Measurements from ENCODE around the gene GRID1.
A peak's percentile ranks its signal among the peaks of the same experiment; 100 is the strongest.

GRID1 gene

DNA sequence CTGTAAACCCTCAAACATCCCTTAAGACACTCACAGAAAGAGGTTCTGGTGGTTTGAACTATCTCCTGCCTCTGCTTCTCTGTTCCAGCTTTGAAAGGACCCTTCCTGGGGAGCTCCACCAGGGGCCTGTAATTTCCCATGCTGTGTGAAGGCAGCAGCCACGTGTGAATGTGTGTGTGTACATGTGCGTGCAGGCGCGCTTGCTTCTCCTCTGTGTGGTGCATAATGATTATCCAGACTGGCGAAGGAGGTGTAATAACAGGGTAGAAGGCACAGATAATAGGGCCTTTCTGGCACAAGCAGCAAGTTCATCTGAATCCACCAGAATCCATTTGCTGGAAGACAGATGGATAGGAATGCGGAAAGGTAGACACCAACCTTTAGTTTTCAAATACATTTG lies 466.5 kb downstream of the GRID1 start:
- DNase-seq (ENCODE audit: low read depth, low spot score) = no peak

DNA sequence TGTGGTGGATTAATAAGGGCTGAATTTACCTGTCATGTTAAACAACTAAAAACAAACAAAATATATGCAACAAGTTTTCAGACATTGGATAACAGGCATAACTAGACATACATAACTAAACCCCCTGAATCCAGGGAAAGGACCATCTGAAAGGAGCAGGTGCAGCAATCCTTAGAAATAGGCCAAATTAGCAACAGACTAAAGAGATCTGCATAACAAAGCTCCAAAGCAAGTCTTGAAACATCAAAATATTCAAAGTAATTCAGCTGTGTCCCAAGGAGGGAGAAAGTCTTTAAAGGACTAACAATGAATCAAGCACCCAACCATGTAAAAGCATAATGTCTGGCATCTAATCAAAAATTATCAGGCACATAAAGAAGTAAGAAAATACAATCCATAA lies 475.1 kb downstream of the GRID1 start:
- no peak for DNase-seq (ENCODE audit: low read depth, low spot score)

DNA sequence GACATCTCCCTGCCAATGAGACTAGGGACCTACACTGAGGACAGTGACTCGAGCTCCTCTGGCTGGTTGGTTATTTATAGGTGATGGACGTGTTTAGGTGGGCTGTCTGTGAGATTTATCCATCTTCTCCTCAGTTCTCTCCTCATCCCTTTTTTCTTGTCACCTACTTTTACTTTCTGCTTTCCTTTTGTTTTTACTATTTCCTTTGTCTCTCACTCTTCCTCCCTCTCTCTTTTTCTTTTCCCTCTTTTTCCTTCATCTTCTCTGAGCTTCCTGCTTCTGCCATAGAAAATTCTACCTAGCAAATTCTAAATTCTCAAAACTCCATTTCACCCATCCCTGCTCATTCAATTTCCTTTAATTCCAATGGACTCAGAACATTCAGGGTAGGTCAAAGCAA lies 478.0 kb downstream of the GRID1 start:
- DNase-seq (ENCODE audit: low read depth, low spot score) = no peak

DNA sequence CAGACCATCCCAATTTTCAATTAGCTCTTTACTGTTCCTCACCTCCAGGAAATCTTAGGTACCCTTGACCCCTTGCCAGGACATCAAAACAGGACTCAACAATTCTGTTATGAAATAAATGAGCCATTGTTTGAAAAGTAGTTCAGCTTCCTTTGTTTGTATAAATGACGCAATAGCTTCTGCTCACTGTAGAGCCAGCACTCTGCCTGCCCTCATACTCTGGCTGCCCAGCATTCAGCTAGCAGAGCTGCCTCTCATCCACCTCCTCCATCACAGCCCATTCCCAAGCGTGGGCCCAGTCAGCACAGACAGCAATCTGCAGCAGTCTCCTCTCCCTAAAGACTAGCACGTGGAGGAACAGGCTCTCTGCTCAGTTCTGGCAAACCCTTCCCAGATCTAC lies 478.6 kb downstream of the GRID1 start:
- DNase-seq (ENCODE audit: low read depth, low spot score) = no peak

DNA sequence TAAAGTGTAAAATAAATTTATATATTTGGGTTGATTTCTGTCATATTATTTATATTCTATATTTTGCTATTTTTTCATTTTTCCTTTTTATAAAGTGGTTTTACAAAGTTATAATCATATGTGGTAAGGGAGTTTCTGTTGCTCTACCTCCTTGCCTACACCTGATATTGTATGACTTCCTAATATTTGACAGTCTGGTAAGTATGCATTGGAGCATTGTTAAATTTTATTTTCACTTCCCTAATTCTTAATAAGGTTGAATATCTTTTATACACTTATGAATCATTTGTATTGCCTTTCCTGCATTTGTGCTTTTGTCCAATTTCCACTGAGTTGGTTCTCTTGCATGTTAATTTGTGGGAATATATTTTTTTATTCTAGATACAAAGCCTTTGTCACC lies 492.4 kb downstream of the GRID1 start:
- no peak for DNase-seq (ENCODE audit: low read depth, low spot score)

DNA sequence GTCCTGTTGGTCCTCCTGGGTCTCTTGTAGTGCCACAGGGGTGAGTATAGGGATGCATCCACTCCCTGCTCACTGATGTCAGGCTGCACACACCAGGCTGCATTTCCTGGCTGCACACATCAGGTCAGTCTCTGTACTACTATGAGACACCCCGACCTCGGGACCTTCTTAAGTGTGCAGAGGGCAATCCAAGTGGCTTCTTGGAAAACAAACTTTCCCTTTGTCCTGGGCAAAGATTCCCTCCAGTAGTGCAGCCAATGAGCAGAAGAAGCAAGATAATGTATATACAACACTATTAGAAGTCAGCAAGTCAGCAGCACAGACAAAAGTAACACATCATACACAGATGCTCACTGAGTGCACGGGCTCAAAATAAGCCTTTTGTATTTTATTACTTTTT lies 493.5 kb downstream of the GRID1 start:
- no peak for DNase-seq (ENCODE audit: low read depth, low spot score)

DNA sequence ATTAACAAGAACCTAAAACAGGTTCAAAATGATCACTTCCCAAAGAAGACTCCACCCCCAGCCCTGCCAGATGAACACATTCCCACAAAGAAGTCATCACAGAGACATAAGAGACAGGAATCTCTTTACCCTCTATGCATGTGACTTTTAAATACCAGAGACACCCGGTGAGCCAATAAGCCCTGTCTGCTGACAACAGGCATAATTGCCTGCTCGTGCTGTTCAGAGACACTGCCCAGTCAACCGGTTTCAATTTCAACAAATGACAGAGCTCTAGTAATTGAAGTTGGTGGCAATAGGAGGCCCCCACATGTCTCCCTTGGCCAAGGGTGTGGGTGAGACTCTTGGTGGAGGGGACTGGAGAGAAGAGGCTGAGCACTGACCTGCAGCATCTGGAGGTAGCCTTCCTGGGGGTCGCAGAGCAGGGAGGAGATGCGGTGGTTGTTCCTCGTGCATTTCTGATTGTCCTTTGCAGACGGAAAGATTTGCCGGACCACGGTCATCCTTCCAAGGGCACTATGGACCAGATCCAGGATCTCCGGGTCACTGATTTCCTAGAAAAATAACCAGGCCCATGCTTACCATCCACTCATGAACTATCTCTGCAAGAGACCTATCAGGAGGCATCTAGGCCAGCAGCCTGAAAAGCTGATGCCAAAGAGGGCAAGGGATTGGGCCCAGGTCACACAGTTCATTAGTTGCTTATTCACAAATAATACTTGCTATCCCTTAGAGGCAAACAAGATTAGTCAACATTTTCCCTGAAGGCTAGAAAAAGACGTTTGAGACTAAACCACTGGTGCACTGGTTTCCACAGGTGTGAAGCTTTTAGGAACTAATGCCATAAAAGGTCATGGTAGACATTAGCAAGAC lies 497.7 kb downstream of the GRID1 start:
- DNase-seq (ENCODE audit: low read depth, low spot score) = no peak

DNA sequence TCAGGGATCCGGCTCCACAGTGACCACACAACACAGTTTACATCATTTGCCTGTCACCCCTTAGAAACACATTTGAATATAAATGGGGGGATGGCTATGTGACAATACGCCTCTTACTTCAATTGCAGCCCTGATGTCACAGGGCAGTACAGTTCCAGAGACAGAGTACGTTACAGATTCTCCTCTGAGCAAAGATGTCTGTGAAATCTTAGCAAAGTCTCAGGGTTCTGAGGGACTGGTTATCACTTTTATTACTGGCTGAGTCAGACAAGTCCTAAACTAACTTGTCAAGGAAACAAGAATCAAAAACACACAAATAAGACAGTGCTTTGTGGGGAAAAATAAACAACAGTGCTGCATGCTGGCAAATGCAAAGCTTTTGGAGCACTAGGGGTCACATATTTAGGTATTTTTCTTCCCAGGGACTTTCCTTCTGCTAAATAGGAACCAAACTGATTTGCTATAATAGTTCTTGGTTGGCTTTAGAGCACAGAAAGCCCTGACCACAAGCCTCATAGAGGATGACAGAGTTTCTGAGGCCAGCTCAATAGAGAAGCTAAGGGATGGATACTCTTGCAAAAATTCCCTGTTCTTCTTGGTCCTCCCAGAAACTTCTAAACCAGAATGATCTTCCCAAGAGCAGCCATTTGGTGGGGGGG lies 501.6 kb downstream of the GRID1 start:
- no peak for DNase-seq (ENCODE audit: low read depth, low spot score)

DNA sequence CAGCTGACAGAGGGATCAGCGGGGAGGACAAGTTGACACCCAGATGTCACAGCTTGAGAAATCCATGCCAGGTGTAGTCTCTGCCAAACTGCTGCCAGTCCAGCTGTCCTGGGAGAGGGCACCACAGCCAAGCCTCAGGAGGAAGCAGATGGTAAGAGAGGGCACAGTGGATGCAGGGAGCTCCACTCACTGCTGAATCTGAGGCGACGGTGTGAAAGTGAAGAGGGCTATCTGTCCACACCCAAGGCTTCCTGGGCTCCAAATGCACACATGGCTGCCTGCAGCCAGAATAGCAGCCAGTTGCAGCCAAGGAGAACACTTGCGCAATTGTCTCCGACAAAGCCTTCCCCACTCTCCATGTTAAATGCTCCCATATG lies 502.4 kb downstream of the GRID1 start:
- DNase-seq (ENCODE audit: low read depth, low spot score) = no peak

DNA sequence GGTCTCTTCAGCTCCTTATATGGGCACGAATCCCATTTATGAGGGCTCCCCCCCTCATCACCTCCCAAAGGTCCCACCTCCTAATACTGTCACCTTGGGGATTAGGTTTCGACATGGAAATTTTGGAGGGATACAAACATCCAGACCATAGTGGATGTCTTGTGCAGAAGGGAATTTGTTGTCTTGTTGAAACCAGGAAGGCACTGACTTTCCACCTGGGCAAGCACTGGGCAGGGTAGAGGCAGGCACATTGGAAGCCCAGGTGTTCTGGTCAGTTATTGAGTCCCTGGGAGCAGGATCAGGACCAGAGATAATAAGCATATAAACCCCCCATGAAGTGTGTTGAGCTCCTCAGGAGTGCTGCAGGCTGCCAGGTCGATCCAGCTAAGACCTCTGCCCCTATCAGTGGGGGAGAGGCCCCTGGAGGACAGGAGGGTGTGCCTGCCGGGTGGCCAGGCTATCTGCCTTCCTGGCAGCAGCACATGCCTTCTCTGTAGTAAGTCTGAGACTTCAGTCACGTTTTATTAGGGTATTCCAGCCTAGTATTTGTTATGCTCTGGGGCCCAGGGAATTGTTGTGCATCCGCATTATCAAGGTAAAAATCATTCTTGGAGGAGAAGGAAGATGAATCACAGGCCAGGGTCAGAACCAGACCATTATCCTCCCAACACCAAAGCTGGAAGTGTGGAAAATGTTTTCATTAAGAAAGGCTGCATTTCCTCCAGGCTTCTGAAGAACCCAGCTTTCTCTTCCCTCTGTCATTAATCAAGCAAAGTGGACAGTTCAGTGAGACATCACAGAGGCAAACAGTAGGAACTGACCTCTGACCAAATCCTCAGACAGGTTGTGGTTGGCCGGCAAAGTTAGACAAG lies 503.1 kb downstream of the GRID1 start:
- peak; percentile 16 for DNase-seq (ENCODE audit: low read depth, low spot score)

DNA sequence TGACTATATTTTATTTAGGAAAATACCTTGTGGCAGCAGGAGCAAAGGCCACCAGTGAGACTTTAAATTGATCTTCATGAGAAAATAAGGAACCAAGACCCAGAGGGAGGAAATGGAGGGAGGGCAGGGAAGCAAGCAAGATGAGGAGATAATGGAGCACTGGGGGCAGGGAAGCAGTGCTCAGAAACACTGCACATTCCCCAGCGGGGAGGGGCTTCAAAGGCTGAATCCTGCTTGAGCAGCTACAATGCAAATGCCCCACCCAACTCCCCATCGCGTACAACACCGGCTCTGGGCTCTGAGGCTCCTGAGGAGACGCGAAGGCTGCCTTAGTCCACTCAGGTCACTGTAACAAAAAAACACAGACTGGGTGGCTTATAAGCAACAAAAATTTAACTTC lies 503.8 kb downstream of the GRID1 start:
- peak; percentile 71 for DNase-seq (ENCODE audit: low read depth, low spot score)

DNA sequence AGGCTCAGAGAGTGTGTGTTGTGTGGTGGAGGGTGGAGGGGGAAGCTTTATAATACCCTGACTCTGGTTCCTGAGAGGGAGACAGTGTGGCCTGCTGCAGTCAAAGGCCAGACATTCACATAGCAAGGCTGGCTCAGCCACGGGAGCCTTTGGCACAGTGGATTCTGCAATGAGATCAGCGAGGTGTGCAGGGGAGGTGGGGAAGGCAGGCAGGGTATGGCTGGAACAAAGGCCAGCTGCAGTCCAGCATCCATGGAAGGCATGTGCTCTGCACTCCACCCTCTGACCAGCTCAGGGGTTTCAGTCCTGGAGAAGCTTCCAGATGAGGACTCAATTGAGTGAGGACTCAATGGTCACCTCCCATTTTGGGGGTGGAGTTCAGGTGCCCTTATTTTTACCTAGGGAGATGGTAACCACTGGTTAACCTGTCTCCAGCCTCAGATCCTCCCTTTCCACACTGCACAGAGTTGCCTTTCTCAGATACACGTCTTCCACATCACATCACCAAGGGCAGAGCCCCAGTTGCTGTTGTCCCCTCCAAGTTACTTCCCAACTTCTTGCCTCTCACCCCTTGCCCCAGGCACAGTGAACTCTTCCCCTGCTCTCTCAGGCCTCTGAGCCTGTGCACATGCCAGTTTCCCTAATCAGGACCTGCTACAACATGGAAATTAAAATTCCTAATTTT lies 504.9 kb downstream of the GRID1 start:
- DNase-seq (ENCODE audit: low read depth, low spot score) = no peak

DNA sequence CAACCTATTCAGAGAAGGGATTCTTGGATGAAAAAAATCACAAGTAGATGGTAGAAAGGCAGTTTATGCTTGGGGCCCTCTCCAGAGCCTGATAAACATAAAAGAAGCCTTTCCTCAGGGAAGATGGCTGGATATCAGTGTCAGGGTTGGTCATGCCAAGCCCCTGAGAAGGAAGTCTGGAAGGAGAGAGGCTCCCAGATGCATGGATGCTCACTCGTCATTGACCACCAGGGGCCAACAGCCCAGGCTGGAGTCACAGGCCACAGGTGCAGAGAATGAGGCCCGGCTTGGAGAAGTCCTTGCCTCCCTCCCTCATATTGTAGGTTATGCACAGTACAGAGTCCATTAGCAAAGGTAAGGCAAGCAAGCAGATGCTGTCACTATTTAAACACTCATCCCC lies 506.7 kb downstream of the GRID1 start:
- DNase-seq (ENCODE audit: low read depth, low spot score) = no peak

DNA sequence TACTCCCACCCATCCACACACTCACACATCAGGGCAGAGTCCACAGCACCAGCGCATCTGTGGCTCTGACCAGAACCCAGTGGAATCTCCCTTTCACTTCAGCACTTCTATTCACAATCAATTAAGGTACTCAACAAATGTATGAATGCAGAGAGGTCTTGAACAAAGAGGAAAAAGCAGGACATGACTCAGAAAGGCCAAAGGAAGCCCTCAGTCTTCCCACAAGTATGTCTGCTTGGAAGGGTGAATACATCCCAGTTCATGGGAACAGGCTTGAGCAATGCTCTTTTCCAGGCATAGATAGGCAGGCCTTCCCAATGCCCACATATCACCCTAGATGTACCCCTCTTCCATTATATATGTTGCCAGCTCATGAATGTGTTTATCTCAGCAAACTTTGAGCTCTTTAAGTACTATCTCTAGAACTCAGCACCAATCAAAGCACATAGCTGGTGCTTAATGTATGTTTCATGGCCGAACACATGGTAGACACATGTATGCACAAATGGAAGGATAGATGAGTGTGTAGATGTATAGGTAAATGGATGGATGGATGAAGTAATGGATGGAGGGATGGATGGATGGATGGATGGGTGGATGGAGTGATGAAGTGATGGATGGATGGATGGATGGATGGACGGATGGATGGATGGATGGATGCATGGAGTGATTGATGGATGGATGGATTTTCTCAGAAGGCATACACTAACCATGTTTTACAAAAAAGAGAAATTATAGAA lies 507.6 kb downstream of the GRID1 start:
- DNase-seq (ENCODE audit: low read depth, low spot score) = no peak

DNA sequence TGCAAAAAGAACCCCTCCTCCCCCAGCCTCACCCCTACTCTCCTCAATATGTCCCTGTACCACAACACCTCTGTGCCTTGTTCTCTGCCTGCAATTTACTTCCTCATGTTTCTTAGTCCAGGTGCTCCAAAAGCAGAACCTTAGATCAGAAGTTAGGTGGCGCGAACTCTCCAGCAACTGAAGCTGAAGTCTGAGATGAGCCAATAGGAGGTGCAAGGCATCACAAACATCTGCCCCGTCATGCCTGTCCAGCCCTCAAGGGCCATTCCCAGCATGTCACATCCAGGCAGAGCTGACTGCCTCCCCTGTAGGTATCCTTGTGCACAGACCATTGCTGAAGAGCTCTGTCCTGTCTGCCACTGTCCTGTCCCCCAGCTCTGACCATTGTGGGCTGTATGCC lies 508.8 kb downstream of the GRID1 start:
- no peak for DNase-seq (ENCODE audit: low read depth, low spot score)

DNA sequence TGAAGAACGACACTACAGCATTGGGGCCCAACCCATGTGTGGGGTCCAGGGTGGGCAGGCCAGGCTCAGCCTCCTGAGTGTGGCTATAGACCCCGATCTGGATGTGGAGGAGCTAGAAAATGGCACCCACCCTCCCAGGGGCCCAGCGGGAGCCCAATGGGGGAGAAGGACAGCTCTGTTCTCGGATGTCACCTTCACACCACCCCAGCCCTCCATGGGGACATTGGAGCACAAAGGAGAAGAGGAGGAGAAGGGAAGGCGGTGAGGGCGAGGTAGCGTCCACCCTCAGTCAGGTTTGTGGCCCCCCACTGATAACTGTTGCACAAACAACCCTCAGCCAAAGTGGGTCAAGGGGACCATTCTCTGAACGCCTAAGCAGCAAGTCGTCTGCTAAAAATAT lies 509.3 kb downstream of the GRID1 start:
- no peak for DNase-seq (ENCODE audit: low read depth, low spot score)

DNA sequence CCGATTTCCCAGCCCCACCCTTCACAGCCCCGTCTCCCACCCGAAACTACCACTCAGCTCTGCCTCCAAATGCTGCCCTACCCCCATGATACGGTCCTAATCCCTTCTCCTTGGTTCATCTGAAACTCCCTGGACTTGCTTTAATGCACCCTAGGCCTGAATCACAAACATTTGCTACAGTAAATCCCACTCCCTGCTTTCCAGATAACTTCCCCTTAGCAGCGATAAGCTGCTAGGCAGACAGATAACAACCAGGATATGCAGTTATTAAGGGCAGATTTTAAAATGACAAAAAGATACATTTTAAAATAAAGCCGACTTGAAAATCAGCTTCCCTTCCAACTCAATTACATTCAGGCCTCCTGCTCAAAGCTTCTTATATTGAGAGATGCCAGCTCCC lies 514.7 kb downstream of the GRID1 start:
- DNase-seq (ENCODE audit: low read depth, low spot score) = no peak

DNA sequence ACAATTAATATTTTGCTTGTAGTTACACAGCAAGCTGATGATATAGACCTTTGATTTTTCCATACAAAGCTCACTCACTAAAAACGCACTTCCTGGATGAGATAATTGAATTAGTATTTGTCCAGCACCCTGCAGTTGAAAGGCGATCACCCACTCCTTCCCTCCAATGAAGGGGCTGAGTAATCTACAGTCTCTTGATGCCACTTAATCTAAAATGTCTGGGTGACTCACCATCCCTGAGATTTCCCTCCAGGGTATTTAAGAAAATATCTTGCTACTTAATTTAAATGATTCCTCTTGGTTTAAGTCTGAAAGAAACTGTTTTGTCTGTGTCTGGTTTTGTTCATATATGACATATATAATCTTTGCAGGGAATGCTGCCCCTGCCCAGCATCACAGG lies 515.3 kb downstream of the GRID1 start:
- no peak for DNase-seq (ENCODE audit: low read depth, low spot score)

DNA sequence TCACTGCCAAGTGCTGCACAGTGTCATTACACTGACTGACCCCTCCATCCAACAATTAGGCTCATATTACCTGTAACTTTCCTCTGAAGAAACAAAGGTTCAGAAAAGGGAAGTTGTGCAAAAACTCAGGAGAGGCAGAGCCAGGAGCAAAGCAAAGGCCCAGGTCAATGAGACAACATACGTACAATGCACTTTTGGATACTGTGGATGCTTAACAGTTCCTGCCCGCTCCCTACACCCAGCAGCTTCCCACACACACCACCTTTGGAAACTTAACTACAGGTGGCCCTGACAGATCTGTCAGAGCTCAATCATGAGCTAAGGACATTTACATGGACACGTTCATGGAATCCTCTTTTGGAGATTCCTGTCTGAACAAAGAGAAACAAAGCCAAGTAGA lies 515.9 kb downstream of the GRID1 start:
- no peak for DNase-seq (ENCODE audit: low read depth, low spot score)

DNA sequence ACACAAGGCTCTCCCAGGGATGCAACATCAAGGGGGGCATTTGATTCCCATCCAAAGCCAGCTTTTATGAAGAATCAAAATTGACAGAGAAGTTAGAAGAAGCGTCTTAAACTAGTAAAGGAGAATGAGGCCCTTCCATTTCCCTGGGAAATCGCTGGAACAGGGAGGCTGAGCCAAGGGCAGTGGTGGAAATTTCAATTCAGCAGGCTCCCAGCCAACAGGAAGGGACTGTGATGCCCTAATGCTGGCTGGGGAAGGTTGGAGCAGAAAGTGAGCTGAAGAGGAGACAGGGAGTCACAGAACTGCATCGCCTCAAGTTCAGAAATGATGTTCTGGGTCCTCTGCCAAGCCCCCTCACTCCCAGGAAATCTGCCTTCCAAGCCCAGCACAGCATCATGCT lies 517.3 kb downstream of the GRID1 start:
- no peak for DNase-seq (ENCODE audit: low read depth, low spot score)

DNA sequence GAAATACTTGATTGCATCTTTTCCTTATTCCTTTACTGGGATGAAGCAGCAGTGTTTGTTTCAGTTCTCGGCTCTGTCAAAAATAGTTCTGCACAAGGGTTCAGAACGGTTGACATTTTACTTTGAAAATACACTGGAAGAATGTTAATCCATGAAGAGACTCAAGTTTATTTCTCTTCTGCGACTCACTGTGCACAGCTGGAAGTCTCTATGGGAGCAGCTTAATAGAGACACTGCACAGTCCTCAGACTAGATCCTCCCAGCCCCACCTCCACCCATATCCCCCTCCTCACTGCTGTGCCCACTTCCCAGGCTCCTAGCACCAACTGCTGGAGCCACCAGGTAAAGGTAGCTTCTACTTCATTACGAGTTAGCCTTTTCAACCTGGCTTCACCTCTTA lies 517.8 kb downstream of the GRID1 start:
- no peak for DNase-seq (ENCODE audit: low read depth, low spot score)

Measured in ELF-1 (cell line).